HCT116 (cell line): ENCODE results near the gene MIA. TPM values are rescaled to one million over a fixed set of nuclear protein-coding genes. Genes with fewer than 3 reads are reported as not detected.

Source experiments
- ATAC-seq: fragments of 200-7000 bp; cut with Tn5 transposase; 2 replicates; pipeline ENCODE4 v1.9.1; 2020; ENCODE audit warnings: mild to moderate bottlenecking, moderate library complexity
- BruUV-seq: library from RNA; stranded (reverse); fragments of 400-500 nt; replicated peaks from 2 replicates; lab custom pipeline; 2021; lab: Mats Ljungman, UMichigan
- CTCF ChIA-PET: fragments of 300-600 bp; sonication (Branson Sonifier 250); formaldehyde crosslinking; loops from one replicate; lab custom pipeline; 2021; ENCODE audit warnings: antibody characterized with exemption; lab: Charles Lee
- POLR2A ChIA-PET: fragments of 300-600, 350-600 bp; sonication (Branson Sonifier 250); formaldehyde crosslinking; loops from one replicate; lab custom pipeline; 2021; ENCODE audit warnings: antibody characterized with exemption; lab: Charles Lee
- RAD21 ChIA-PET, 2 experiments: fragments of 300-600 bp; sonication (Branson Sonifier 250); formaldehyde crosslinking; loops; one replicate each; lab custom pipeline; 2023; ENCODE audit warnings: low total read pairs in 2 of 2; ENCODE audit not compliant: uncharacterized antibody in 2 of 2, unreplicated experiment in 2 of 2, low non-redundant PET in 1 of 2; lab: Charles Lee
- DNase-seq: peaks from one replicate; pipeline ENCODE4 v3.0.0-alpha.2; 2010; ENCODE audit warnings: low read depth, low spot score
- H2AFZ ChIP-seq: fragments of 200-600 bp; shearing (Covaris generic), sonication (generic); 2 replicates; pipeline ENCODE4 v1.6.1; 2017; ENCODE audit warnings: low read depth, mixed run types, mixed read lengths, antibody characterized with exemption, low read length; ENCODE audit not compliant: poor library complexity, severe bottlenecking
- H3K27ac ChIP-seq: 2 replicates; pipeline ENCODE4 v1.5.1; 2012; ENCODE audit warnings: low read depth, low read length
- H3K27me3 ChIP-seq: fragments of 200-600 bp; sonication (generic); 2 replicates; pipeline ENCODE4 v1.6.1; 2016; ENCODE audit warnings: mixed run types, low read length, mixed read lengths; ENCODE audit not compliant: insufficient read depth
- H3K36me3 ChIP-seq, 2 experiments: fragments of 200-500 bp in 1 of 2; fragments of 200-600 bp in 1 of 2; sonication (Bioruptor generic) in 1 of 2; sonication (generic) in 1 of 2; 2 replicates each; pipeline versions ENCODE4 v1.5.1 to v1.6.1; 2014 to 2016; ENCODE audit warnings: low read length in 2 of 2, inconsistent platforms in 1 of 2, mixed read lengths in 1 of 2, mixed run types in 1 of 2; ENCODE audit not compliant: insufficient read depth in 2 of 2, control insufficient read depth in 1 of 2
- H3K4me1 ChIP-seq, 2 experiments: fragments of 200-600 bp in 1 of 2; sonication (generic) in 1 of 2; 2 replicates each; pipeline versions ENCODE4 v1.5.1 to v1.6.1; 2012 to 2017; ENCODE audit warnings: low read length in 2 of 2, inconsistent platforms in 1 of 2, mild to moderate bottlenecking in 1 of 2, mixed read lengths in 1 of 2, mixed run types in 1 of 2, moderate library complexity in 1 of 2; ENCODE audit not compliant: insufficient read depth in 2 of 2, control insufficient read depth in 1 of 2
- H3K4me2 ChIP-seq: fragments of 200-600 bp; sonication (generic); 2 replicates; pipeline ENCODE4 v1.6.1; 2017; ENCODE audit warnings: mixed run types, low read length, mixed read lengths
- H3K4me3 ChIP-seq, 2 experiments: fragments of 200-600 bp in 1 of 2; sonication (generic) in 1 of 2; replicated peaks in 1 of 2; 2 replicates each; pipeline ENCODE4 v1.5.1; 2011 to 2016; ENCODE audit warnings: low read length in 2 of 2, control low read depth in 1 of 2, low read depth in 1 of 2, mild to moderate bottlenecking in 1 of 2, mixed read lengths in 1 of 2, mixed run types in 1 of 2
- H3K79me2 ChIP-seq: fragments of 200-600 bp; sonication (generic); 2 replicates; pipeline ENCODE4 v1.6.1; 2017; ENCODE audit warnings: mild to moderate bottlenecking, mixed run types, low read length, moderate library complexity, mixed read lengths; ENCODE audit not compliant: insufficient read depth
- H3K9ac ChIP-seq: fragments of 200-600 bp; sonication (generic); 2 replicates; pipeline ENCODE4 v1.6.1; 2016; ENCODE audit warnings: low read length, mixed read lengths
- H3K9me2 ChIP-seq: fragments of 200-600 bp; sonication (generic), shearing (Covaris generic); 2 replicates; pipeline ENCODE4 v1.6.1; 2017; ENCODE audit warnings: mixed run types, mild to moderate bottlenecking, moderate library complexity; ENCODE audit not compliant: insufficient read depth
- H3K9me3 ChIP-seq, 2 experiments: fragments of 200-500 bp in 1 of 2; fragments of 200-600 bp in 1 of 2; sonication (Bioruptor generic) in 1 of 2; sonication (generic) in 1 of 2; 2 replicates each; pipeline ENCODE4 v1.6.1; 2014 to 2017; ENCODE audit warnings: low read length in 2 of 2, mixed read lengths in 2 of 2, inconsistent platforms in 1 of 2, low read depth in 1 of 2, mild to moderate bottlenecking in 1 of 2, mixed run types in 1 of 2, moderate library complexity in 1 of 2; ENCODE audit not compliant: control insufficient read depth in 1 of 2, insufficient read depth in 1 of 2
- H4K20me1 ChIP-seq: fragments of 200-600 bp; sonication (generic), shearing (Covaris generic); 2 replicates; pipeline ENCODE4 v1.6.1; 2017; ENCODE audit warnings: mixed run types, mild to moderate bottlenecking, moderate library complexity; ENCODE audit not compliant: insufficient read depth
- CBX3 ChIP-seq: IDR thresholded peaks from 2 replicates; pipeline ENCODE4 v1.6.1; 2012; ENCODE audit warnings: low read depth
- EGR1 ChIP-seq: IDR thresholded peaks from 2 replicates; pipeline ENCODE4 v1.6.1; 2012; ENCODE audit warnings: low read depth
- ELF1 ChIP-seq: IDR thresholded peaks from 2 replicates; pipeline ENCODE4 v1.6.1; 2012; ENCODE audit warnings: low read depth, borderline replicate concordance
- EZH2 ChIP-seq: fragments of 200-600 bp; sonication (generic); IDR thresholded peaks from 2 replicates; pipeline ENCODE4 v1.6.1; 2017; ENCODE audit warnings: antibody characterized with exemption, mixed run types
- EZH2phosphoT487 ChIP-seq: fragments of 200-600 bp; IDR thresholded peaks from 2 replicates; pipeline ENCODE4 v1.6.1; 2018; ENCODE audit warnings: antibody characterized with exemption, borderline replicate concordance
- FOSL1 ChIP-seq: IDR thresholded peaks from 2 replicates; pipeline ENCODE4 v1.6.1; 2012; ENCODE audit warnings: low read depth
- JUND ChIP-seq: IDR thresholded peaks from 2 replicates; pipeline ENCODE4 v1.6.1; 2012
- POLR2AphosphoS5 ChIP-seq: IDR thresholded peaks from 2 replicates; pipeline ENCODE4 v1.6.1; 2011; ENCODE audit warnings: mild to moderate bottlenecking, low read depth, low read length, moderate library complexity
- RAD21 ChIP-seq: IDR thresholded peaks from 2 replicates; pipeline ENCODE4 v1.6.1; 2012; ENCODE audit warnings: low read depth, mild to moderate bottlenecking
- SIN3A ChIP-seq: IDR thresholded peaks from 2 replicates; pipeline ENCODE4 v1.6.1; 2012; ENCODE audit warnings: low read depth
- TCF7L2 ChIP-seq: IDR thresholded peaks from 2 replicates; pipeline ENCODE4 v1.7.0; 2011; ENCODE audit warnings: borderline replicate concordance, inconsistent platforms; ENCODE audit not compliant: insufficient read depth, insufficient read length; ENCODE audit errors: extremely low read depth
- ZFX ChIP-seq: fragments of 450-650 bp; IDR thresholded peaks from 2 replicates; pipeline ENCODE4 v1.6.1; 2017
- ZNF274 ChIP-seq: fragments of 200-500 bp; sonication (Bioruptor generic); IDR thresholded peaks from 2 replicates; pipeline ENCODE4 v1.6.1; 2014; ENCODE audit warnings: mild to moderate bottlenecking, low read depth, low read length, inconsistent platforms
- intact Hi-C: fragments of 100-400 bp; cut with micrococcal nuclease; formaldehyde crosslinking; loops from 2 replicates; pipeline ENCODE4 v1.10.0; 2022
- total RNA-seq: library from RNA; stranded (reverse); gene quantifications from one replicate; pipeline ENCODE4 v1.2.1, GENCODE V29; 2021; ENCODE audit not compliant: unreplicated experiment
- TF ChIP-seq, protein P1 (sequence below), 3 experiments: fragments of 200-600 bp in 1 of 3; sonication (generic) in 1 of 3; IDR thresholded peaks in 2 of 3; conservative IDR thresholded peaks in 1 of 3; 2 replicates each; pipeline ENCODE4 v1.5.1; 2012 to 2017; ENCODE audit warnings: low read depth in 2 of 3, low read length in 2 of 3, antibody characterized with exemption in 1 of 3, borderline replicate concordance in 1 of 3, control low read depth in 1 of 3, mild to moderate bottlenecking in 1 of 3, mixed read lengths in 1 of 3, mixed run types in 1 of 3, moderate library complexity in 1 of 3; ENCODE audit not compliant: insufficient read depth in 1 of 3
- TF ChIP-seq, protein P2 (sequence below): IDR thresholded peaks from 2 replicates; pipeline ENCODE4 v1.6.1; 2012; ENCODE audit warnings: low read depth
- TF ChIP-seq, protein P3 (sequence below): IDR thresholded peaks from 2 replicates; pipeline ENCODE4 v1.6.1; 2012
- TF ChIP-seq, protein P4 (sequence below): IDR thresholded peaks from 2 replicates; pipeline ENCODE4 v1.6.1; 2011; ENCODE audit warnings: mild to moderate bottlenecking, low read length, moderate library complexity; ENCODE audit not compliant: insufficient replicate concordance; ENCODE audit errors: extremely low read depth
- TF ChIP-seq, protein P5 (sequence below): IDR thresholded peaks from 2 replicates; pipeline ENCODE4 v1.6.1; 2012

Gene MIA
- total RNA-seq, 1 experiment from 2014 or later, result 1.4 TPM

DNA sequence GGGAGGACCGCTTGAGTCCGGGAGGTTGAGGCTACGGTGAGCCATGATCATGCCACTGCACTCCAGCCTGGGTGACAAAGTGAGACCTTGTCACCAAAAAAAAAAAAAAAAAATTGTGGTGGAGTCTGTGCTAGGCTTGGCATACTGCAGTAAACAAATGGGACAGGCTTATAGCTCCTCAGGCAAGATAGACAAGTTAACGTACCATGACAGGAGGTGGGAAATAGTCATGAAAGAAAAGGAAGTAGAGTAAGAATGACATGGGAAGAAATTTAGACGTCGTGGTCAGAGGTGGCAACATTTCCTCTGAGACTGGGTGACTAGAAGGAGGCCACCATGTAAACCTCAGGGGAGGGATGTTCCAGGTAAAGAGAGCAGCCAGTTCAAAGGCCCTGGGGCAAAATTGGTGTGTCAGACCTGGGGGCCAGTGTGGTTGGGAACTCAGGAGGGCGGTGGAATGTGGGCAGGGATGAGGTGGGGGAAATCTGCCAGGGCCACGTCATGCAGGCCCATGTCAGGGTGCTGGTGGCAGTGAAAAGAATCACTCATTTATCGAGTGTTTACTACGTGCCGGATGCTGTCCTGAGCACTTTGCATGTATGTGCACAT is 18.7 kb upstream of the MIA start:
- Histone ChIP-seq H3K9ac (no peak overlapping the region), H3K27me3 (no peaks in the 10 kb centered on the region), H3K9me3 (no peaks in the 10 kb centered on the region), H2AFZ (no peak overlapping the region), H3K4me1 (peaks cover 7 to 19% of the 10 kb centered on the region in 2 experiments; a peak in 3 of 4 replicates), H4K20me1 (0 out of 2 replicates have a peak, but pooled peaks cover 3% of the 10 kb centered on the region), H3K4me2 (no peak overlapping the region), H3K9me2 (no peaks in the 10 kb centered on the region)
- ATAC-seq, result no peak
- intact Hi-C loops, result no loop called here
- no TSS peak for BruUV-seq
- CTCF ChIA-PET, result no interaction called here
- TF ChIP-seq TCF7L2 (no peak), POLR2AphosphoS5 (no peak), ZNF274 (no peak), ELF1 (no peak), SIN3A (no peak), EZH2phosphoT487 (no peak), RAD21 (no peak), CBX3 (no peak), EGR1 (no peak), FOSL1 (no peak), ZFX (no peak), JUND (no peak), EZH2 (no peak)
- TF ChIP-seq, protein P1, sequence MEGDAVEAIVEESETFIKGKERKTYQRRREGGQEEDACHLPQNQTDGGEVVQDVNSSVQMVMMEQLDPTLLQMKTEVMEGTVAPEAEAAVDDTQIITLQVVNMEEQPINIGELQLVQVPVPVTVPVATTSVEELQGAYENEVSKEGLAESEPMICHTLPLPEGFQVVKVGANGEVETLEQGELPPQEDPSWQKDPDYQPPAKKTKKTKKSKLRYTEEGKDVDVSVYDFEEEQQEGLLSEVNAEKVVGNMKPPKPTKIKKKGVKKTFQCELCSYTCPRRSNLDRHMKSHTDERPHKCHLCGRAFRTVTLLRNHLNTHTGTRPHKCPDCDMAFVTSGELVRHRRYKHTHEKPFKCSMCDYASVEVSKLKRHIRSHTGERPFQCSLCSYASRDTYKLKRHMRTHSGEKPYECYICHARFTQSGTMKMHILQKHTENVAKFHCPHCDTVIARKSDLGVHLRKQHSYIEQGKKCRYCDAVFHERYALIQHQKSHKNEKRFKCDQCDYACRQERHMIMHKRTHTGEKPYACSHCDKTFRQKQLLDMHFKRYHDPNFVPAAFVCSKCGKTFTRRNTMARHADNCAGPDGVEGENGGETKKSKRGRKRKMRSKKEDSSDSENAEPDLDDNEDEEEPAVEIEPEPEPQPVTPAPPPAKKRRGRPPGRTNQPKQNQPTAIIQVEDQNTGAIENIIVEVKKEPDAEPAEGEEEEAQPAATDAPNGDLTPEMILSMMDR (IDR thresholded peaks at IDR 0.05 in 2 of 3, conservative IDR thresholded peaks at IDR 0.05 in 1 of 3; ENCODE audit: borderline replicate concordance in 1 of 3, insufficient read depth in 1 of 3, low read depth in 2 of 3, low read length in 2 of 3), result no peak
- TF ChIP-seq, protein P2, sequence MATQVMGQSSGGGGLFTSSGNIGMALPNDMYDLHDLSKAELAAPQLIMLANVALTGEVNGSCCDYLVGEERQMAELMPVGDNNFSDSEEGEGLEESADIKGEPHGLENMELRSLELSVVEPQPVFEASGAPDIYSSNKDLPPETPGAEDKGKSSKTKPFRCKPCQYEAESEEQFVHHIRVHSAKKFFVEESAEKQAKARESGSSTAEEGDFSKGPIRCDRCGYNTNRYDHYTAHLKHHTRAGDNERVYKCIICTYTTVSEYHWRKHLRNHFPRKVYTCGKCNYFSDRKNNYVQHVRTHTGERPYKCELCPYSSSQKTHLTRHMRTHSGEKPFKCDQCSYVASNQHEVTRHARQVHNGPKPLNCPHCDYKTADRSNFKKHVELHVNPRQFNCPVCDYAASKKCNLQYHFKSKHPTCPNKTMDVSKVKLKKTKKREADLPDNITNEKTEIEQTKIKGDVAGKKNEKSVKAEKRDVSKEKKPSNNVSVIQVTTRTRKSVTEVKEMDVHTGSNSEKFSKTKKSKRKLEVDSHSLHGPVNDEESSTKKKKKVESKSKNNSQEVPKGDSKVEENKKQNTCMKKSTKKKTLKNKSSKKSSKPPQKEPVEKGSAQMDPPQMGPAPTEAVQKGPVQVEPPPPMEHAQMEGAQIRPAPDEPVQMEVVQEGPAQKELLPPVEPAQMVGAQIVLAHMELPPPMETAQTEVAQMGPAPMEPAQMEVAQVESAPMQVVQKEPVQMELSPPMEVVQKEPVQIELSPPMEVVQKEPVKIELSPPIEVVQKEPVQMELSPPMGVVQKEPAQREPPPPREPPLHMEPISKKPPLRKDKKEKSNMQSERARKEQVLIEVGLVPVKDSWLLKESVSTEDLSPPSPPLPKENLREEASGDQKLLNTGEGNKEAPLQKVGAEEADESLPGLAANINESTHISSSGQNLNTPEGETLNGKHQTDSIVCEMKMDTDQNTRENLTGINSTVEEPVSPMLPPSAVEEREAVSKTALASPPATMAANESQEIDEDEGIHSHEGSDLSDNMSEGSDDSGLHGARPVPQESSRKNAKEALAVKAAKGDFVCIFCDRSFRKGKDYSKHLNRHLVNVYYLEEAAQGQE, result no peak
- TF ChIP-seq, protein P3, sequence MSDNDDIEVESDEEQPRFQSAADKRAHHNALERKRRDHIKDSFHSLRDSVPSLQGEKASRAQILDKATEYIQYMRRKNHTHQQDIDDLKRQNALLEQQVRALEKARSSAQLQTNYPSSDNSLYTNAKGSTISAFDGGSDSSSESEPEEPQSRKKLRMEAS, result no peak
- TF ChIP-seq, protein P4, sequence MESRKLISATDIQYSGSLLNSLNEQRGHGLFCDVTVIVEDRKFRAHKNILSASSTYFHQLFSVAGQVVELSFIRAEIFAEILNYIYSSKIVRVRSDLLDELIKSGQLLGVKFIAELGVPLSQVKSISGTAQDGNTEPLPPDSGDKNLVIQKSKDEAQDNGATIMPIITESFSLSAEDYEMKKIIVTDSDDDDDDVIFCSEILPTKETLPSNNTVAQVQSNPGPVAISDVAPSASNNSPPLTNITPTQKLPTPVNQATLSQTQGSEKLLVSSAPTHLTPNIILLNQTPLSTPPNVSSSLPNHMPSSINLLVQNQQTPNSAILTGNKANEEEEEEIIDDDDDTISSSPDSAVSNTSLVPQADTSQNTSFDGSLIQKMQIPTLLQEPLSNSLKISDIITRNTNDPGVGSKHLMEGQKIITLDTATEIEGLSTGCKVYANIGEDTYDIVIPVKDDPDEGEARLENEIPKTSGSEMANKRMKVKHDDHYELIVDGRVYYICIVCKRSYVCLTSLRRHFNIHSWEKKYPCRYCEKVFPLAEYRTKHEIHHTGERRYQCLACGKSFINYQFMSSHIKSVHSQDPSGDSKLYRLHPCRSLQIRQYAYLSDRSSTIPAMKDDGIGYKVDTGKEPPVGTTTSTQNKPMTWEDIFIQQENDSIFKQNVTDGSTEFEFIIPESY, result no peak
- TF ChIP-seq, protein P5, sequence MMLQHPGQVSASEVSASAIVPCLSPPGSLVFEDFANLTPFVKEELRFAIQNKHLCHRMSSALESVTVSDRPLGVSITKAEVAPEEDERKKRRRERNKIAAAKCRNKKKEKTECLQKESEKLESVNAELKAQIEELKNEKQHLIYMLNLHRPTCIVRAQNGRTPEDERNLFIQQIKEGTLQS, result no peak
- TF ChIP-seq, all 23 proteins: peak for 0
- Histone ChIP-seq H3K4me3 (no peak overlapping the region), H3K36me3 (peaks cover 51 to 78% of the 10 kb centered on the region in 2 experiments), H3K27ac (no peak overlapping the region), H3K79me2 (peaks cover 98% of the 10 kb centered on the region)
- ChIA-PET RAD21 (no interaction called here), POLR2A (no interaction called here)
- DNase-seq, result no peak
